OCI-LY7 (cell line): ENCODE data around the gene PACS1. TPM values are rescaled to one million over a fixed set of nuclear protein-coding genes. Genes with fewer than 3 reads are reported as not detected.

Experiments
- BruUV-seq: library from RNA; stranded (reverse); fragments of 400-500 nt; replicated peaks from 2 replicates; lab custom pipeline; 2021; lab: Mats Ljungman, UMichigan
- CTCF ChIA-PET: fragments of 300-600 bp; sonication (Branson Sonifier 250); formaldehyde crosslinking; loops from one replicate; lab custom pipeline; 2022; ENCODE audit warnings: antibody characterized with exemption; ENCODE audit not compliant: unreplicated experiment; lab: Charles Lee
- POLR2A ChIA-PET: fragments of 300-600 bp; sonication (Branson Sonifier 250); formaldehyde crosslinking; loops from one replicate; lab custom pipeline; 2022; ENCODE audit warnings: antibody characterized with exemption; lab: Charles Lee
- DNase-seq: peaks from one replicate; pipeline ENCODE4 v3.0.0-alpha.2; 2015; ENCODE audit warnings: low spot score
- H2AFZ ChIP-seq: fragments of 200-600 bp; sonication (generic), shearing (Covaris generic); 2 replicates; pipeline ENCODE4 v1.6.1; 2014; ENCODE audit warnings: mild to moderate bottlenecking, antibody characterized with exemption, low read length, moderate library complexity
- H3K27ac ChIP-seq: fragments of 200-600 bp; sonication (generic); 2 replicates; pipeline ENCODE4 v1.5.1; 2014; ENCODE audit warnings: mixed run types, low read depth, mild to moderate bottlenecking, moderate library complexity, low read length, inconsistent platforms; ENCODE audit not compliant: poor library complexity, severe bottlenecking
- H3K36me3 ChIP-seq: fragments of 200-600 bp; sonication (generic); 2 replicates; pipeline ENCODE4 v1.6.1; 2014; ENCODE audit warnings: mild to moderate bottlenecking, antibody characterized with exemption, low read length, moderate library complexity, mixed read lengths; ENCODE audit not compliant: insufficient read depth
- H3K4me1 ChIP-seq: fragments of 200-600 bp; sonication (generic); 2 replicates; pipeline ENCODE4 v1.5.1; 2014; ENCODE audit warnings: mild to moderate bottlenecking, low read length; ENCODE audit not compliant: insufficient read depth, poor library complexity, severe bottlenecking
- H3K4me2 ChIP-seq: fragments of 200-600 bp; sonication (generic); 2 replicates; pipeline ENCODE4 v1.6.1; 2014; ENCODE audit warnings: mild to moderate bottlenecking, low read length
- H3K4me3 ChIP-seq: fragments of 200-600 bp; sonication (generic); 2 replicates; pipeline ENCODE4 v1.5.1; 2014; ENCODE audit warnings: mild to moderate bottlenecking, low read depth, low read length; ENCODE audit not compliant: poor library complexity, severe bottlenecking
- H3K79me2 ChIP-seq: fragments of 200-600 bp; sonication (generic); 2 replicates; pipeline ENCODE4 v1.6.1; 2016; ENCODE audit warnings: low read depth, mild to moderate bottlenecking, low read length, moderate library complexity, mixed read lengths; ENCODE audit not compliant: insufficient read depth
- H3K9me2 ChIP-seq: fragments of 200-600 bp; sonication (generic); 2 replicates; pipeline ENCODE4 v1.6.1; 2016; ENCODE audit warnings: mild to moderate bottlenecking, low read length, mixed read lengths; ENCODE audit not compliant: insufficient read depth
- H3K9me3 ChIP-seq: fragments of 200-600 bp; sonication (generic); 2 replicates; pipeline ENCODE4 v1.6.1; 2014; ENCODE audit warnings: mild to moderate bottlenecking, mixed run types, low read length, mixed read lengths
- H4K20me1 ChIP-seq: fragments of 200-600 bp; sonication (generic); 2 replicates; pipeline ENCODE4 v1.6.1; 2014; ENCODE audit warnings: mild to moderate bottlenecking, antibody characterized with exemption, low read length, moderate library complexity, mixed read lengths; ENCODE audit not compliant: insufficient read depth
- CTCF ChIP-seq: fragments of 200-600 bp; sonication (generic); conservative IDR thresholded peaks from 2 replicates; pipeline ENCODE4 v1.5.1; 2014; ENCODE audit warnings: mild to moderate bottlenecking, antibody characterized with exemption, low read length, moderate library complexity, mixed read lengths
- EZH2phosphoT487 ChIP-seq: fragments of 200-600 bp; sonication (generic); IDR thresholded peaks from 2 replicates; pipeline ENCODE4 v1.6.1; 2018; ENCODE audit warnings: low read depth, borderline replicate concordance, mild to moderate bottlenecking, mixed run types, antibody characterized with exemption, low read length, moderate library complexity, mixed read lengths
- intact Hi-C: fragments of 100-400 bp; cut with micrococcal nuclease; formaldehyde crosslinking; loops from one replicate; pipeline ENCODE4 v1.10.0; 2022; ENCODE audit not compliant: unreplicated experiment
- total RNA-seq, 2 experiments: library from RNA; depleted of rRNA in 1 of 2; stranded (reverse); fragments of >200 nt in 1 of 2; shearing (Covaris generic) in 1 of 2; gene quantifications; 2 replicates each; pipeline ENCODE4 v1.2.3, GENCODE V29; 2014 to 2022

The PACS1 gene
- total RNA-seq, 2 experiments from 2014 or later: 23.7 to 52.5 TPM

- Histone ChIP-seq H3K4me2 (no peak overlapping the region), H3K79me2 (peaks cover 9% of the 10 kb centered on the region; the same call in 1 of the 2 replicates), H4K20me1 (no peaks in the 10 kb centered on the region), H3K36me3 (no peaks in the 10 kb centered on the region), H3K9me3 (no peaks in the 10 kb centered on the region), H3K9me2 (no peaks in the 10 kb centered on the region), H3K4me3 (no peak overlapping the region), H3K4me1 (peaks cover 16% of the 10 kb centered on the region), H3K27ac (no peak overlapping the region), H2AFZ (no peak overlapping the region)
- BruUV-seq: no TSS peak
- DNase-seq: no peak
- intact Hi-C loops: no loop called here
- TF ChIP-seq EZH2phosphoT487 (no peak), CTCF (no peak)
- CTCF ChIA-PET: no interaction called here
- POLR2A ChIA-PET: no interaction called here
These were observed 222.7 kb downstream of the PACS1 start for GRCh38 chr11:66292543-66293332.

DNA sequence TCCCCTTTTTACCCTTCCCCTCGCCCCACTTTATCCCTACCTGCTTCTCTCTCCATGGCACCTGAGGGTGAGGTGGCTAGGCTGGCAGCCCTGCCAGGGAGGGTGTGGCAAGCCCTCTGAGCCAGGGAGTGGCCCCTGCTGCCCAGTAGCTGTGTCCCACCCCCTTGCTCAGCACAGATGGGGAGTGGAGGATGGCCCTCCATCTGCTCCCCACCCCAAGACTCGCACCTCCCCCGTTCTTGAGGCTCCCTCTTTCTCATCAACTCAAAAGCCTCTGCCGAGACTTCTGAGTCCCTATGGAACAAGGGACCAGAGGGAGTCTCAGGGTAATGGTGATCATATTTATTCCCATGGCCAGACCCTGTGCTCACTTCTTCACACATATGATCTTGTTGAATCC lies 223.3 kb downstream of the PACS1 start:
- Histone ChIP-seq H2AFZ (no peak overlapping the region), H3K9me3 (no peaks in the 10 kb centered on the region), H3K79me2 (peaks cover 4% of the 10 kb centered on the region; the same call in 1 of the 2 replicates), H3K4me3 (no peak overlapping the region), H3K4me2 (no peak overlapping the region), H4K20me1 (no peaks in the 10 kb centered on the region), H3K9me2 (no peaks in the 10 kb centered on the region), H3K36me3 (no peaks in the 10 kb centered on the region), H3K27ac (no peak overlapping the region), H3K4me1 (peaks cover 10% of the 10 kb centered on the region)
- no TSS peak for BruUV-seq
- no peak for DNase-seq
- ChIA-PET POLR2A (no interaction called here), CTCF (no interaction called here)
- no peak for TF ChIP-seq CTCF
- intact Hi-C loops: no loop called here
